Spleen (tissue), 13 donors: ENCODE measurements around the gene PRICKLE3. TPM values are rescaled to one million over a fixed set of nuclear protein-coding genes. Genes with fewer than 3 reads are reported as not detected.

Experiments
- DNase-seq: peaks from one replicate; pipeline ENCODE4 v3.0.0-alpha.2; 2020
- H3K27ac ChIP-seq, 8 donors: fragments of 200-600 bp; sonication (generic) in 7 of 8; 1 replicate in 4 of 8; 2 replicates in 4 of 8; pipeline versions ENCODE4 v1.5.0 to v1.8.0; 2016 to 2021; ENCODE audit warnings: inconsistent platforms in 4 of 8, mild to moderate bottlenecking in 4 of 8, moderate library complexity in 1 of 8
- H3K27me3 ChIP-seq, 7 donors: fragments of 200-600 bp; sonication (generic) in 6 of 7; replicated peaks in 1 of 7; 1 replicate in 4 of 7; 2 replicates in 3 of 7; pipeline versions ENCODE4 v1.5.0 to v1.8.0; 2016 to 2021; ENCODE audit warnings: inconsistent platforms in 3 of 7, mild to moderate bottlenecking in 1 of 7
- H3K36me3 ChIP-seq, 6 donors: fragments of 200-600 bp; sonication (generic) in 5 of 6; 1 replicate in 4 of 6; 2 replicates in 2 of 6; pipeline versions ENCODE4 v1.5.0 to v1.8.0; 2016 to 2021; ENCODE audit warnings: inconsistent platforms in 2 of 6
- H3K4me1 ChIP-seq, 6 donors: fragments of 200-600 bp; sonication (generic) in 5 of 6; 1 replicate in 3 of 6; 2 replicates in 3 of 6; pipeline versions ENCODE4 v1.5.0 to v1.8.0; 2016 to 2021; ENCODE audit warnings: inconsistent platforms in 3 of 6
- H3K4me3 ChIP-seq, 8 donors: fragments of 200-600 bp; sonication (generic) in 7 of 8; 1 replicate in 4 of 8; 2 replicates in 4 of 8; pipeline versions ENCODE4 v1.5.0 to v1.8.0; 2016 to 2021; ENCODE audit warnings: inconsistent platforms in 4 of 8, mild to moderate bottlenecking in 4 of 8, moderate library complexity in 2 of 8
- H3K9me3 ChIP-seq, 8 donors: fragments of 200-600 bp; sonication (generic) in 7 of 8; 1 replicate in 4 of 8; 2 replicates in 4 of 8; pipeline versions ENCODE4 v1.5.0 to v1.8.0; 2016 to 2021; ENCODE audit warnings: inconsistent platforms in 4 of 8
- POLR2A ChIP-seq, 3 donors: fragments of 450-650 bp; IDR thresholded peaks; one replicate each; pipeline ENCODE4 v1.5.1; 2017; ENCODE audit warnings: antibody characterized with exemption in 3 of 3, mild to moderate bottlenecking in 1 of 3
- POLR2AphosphoS5 ChIP-seq, 3 donors: sonication (generic); formaldehyde crosslinking; IDR thresholded peaks; one replicate each; pipeline ENCODE4 v1.5.1; 2017; ENCODE audit warnings: antibody characterized with exemption in 3 of 3
- WGBS, 5 donors: extraction: QIAGEN DNeasy Blood & Tissue Kit in 3 of 5; methylation state at CpG; one replicate each; pipeline versions ENCODE4 v1.1.5 to v1.1.7; 2013 to 2018; 5-methylcytosine and 5-hydroxymethylcytosine counted together
- intact Hi-C: fragments of 100-400 bp; cut with DNase I; formaldehyde crosslinking; loops from one replicate; pipeline ENCODE4 v1.15.0; 2023; ENCODE audit warnings: low total_unique reads
- long read RNA-seq, 2 donors: transcript quantifications; one replicate each; lab custom pipeline, GENCODE V29; 2026
- polyA plus RNA-seq, 3 donors: library from polyadenylated mRNA; stranded (reverse); fragments of 200-250 nt; gene quantifications; one replicate each; pipeline ENCODE4 v1.2.1, GENCODE V29; 2013
- total RNA-seq, 7 donors: library from RNA; depleted of rRNA in 3 of 7; stranded (reverse); fragments of >200 nt in 3 of 7; fragmentation: NEBNext Ultra II Directional in 4 of 7; extraction: Animal tissue kit (Norgen Biotek cat#: 25700) in 4 of 7; gene quantifications; one replicate each; pipeline versions ENCODE4 v1.1.0 to v1.2.1, GENCODE V29; 2016 to 2021
- TF ChIP-seq, protein P1 (sequence below), 11 experiments: fragments of 200-600 bp in 7 of 11; fragments of 450-650 bp in 4 of 11; sonication (generic) in 4 of 11; IDR thresholded peaks in 8 of 11; conservative IDR thresholded peaks in 3 of 11; 1 replicate in 7 of 11; 2 replicates in 4 of 11; pipeline versions ENCODE4 v1.4.0 to v1.8.0; 2016 to 2021; ENCODE audit warnings: antibody characterized with exemption in 11 of 11, inconsistent platforms in 4 of 11, mild to moderate bottlenecking in 1 of 11
- donor health status: healthy with polysubstance abuse.
- donor health status: DM: no; HTN: no; CAD: no; lungs with moderate emphysema.
- donor health status: DM: no; HTN: no; CAD: no.
- donor health status: Bipolar disorder and iron deficiency.
- donor health status: healthy.
- donor health status: DM: no; HTN: no; CAD: no.
- donor health status: DM: yes; HTN: yes; CAD: no.

PRICKLE3 gene, protein sequence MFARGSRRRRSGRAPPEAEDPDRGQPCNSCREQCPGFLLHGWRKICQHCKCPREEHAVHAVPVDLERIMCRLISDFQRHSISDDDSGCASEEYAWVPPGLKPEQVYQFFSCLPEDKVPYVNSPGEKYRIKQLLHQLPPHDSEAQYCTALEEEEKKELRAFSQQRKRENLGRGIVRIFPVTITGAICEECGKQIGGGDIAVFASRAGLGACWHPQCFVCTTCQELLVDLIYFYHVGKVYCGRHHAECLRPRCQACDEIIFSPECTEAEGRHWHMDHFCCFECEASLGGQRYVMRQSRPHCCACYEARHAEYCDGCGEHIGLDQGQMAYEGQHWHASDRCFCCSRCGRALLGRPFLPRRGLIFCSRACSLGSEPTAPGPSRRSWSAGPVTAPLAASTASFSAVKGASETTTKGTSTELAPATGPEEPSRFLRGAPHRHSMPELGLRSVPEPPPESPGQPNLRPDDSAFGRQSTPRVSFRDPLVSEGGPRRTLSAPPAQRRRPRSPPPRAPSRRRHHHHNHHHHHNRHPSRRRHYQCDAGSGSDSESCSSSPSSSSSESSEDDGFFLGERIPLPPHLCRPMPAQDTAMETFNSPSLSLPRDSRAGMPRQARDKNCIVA
- 10 to 100 TPM; 11.3 to 29.0 (median 15.2) TPM for total RNA-seq
- polyA plus RNA-seq, result 1 to 10 TPM; 3.2 to 6.2 (median 3.4) TPM
- long read RNA-seq, donor 1, partial matches to known transcripts, result 0 of 1 reads
- long read RNA-seq, donor 1, other reads (novel, unspliced or antisense), result 0 of 1 reads
- long read RNA-seq, donor 2, partial matches to known transcripts, result 0 of 1 reads
- long read RNA-seq, donor 2, other reads (novel, unspliced or antisense), result 0 of 1 reads

- Histone ChIP-seq H3K9me3 (no peaks in the 10 kb centered on the region), H3K4me1 (peaks cover 0 to 47% (median 15%) of the 10 kb centered on the region in 6 donors), H3K36me3 (peaks cover 0 to 23% (median 3%) of the 10 kb centered on the region in 6 donors), H3K27me3 (no peaks in the 10 kb centered on the region), H3K4me3 (peak within 1 kb of the TSS; percentile 23 to 76 (median 49)), H3K27ac (peak within 1 kb of the TSS; percentile 57 to 90 (median 80))
- WGBS, 5 donors, result 15 to 70% (median 40%) methylated on average over 12 to 62 of the region's 62 CpGs
- peak; percentile 96 for DNase-seq
- intact Hi-C loops, result no loop called here
- TF ChIP-seq, protein P1, sequence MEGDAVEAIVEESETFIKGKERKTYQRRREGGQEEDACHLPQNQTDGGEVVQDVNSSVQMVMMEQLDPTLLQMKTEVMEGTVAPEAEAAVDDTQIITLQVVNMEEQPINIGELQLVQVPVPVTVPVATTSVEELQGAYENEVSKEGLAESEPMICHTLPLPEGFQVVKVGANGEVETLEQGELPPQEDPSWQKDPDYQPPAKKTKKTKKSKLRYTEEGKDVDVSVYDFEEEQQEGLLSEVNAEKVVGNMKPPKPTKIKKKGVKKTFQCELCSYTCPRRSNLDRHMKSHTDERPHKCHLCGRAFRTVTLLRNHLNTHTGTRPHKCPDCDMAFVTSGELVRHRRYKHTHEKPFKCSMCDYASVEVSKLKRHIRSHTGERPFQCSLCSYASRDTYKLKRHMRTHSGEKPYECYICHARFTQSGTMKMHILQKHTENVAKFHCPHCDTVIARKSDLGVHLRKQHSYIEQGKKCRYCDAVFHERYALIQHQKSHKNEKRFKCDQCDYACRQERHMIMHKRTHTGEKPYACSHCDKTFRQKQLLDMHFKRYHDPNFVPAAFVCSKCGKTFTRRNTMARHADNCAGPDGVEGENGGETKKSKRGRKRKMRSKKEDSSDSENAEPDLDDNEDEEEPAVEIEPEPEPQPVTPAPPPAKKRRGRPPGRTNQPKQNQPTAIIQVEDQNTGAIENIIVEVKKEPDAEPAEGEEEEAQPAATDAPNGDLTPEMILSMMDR (IDR thresholded peaks at IDR 0.05 in 8 of 11, conservative IDR thresholded peaks at IDR 0.05 in 3 of 11), result peak in 10 of 11 experiments; percentile 21 to 63 (median 47)
- TF ChIP-seq POLR2A (IDR thresholded peaks at IDR 0.05) (peak in 1 of 3 donors; percentile 37), POLR2AphosphoS5 (IDR thresholded peaks at IDR 0.05) (peak; percentile 86 to 90 (median 86))
Measured at GRCh38 chrX:49186125-49187027, at the start of gene PRICKLE3. Gene PRICKLE3, minus strand, starts transcription at chrX:49186373. Its CDS starts 76 bp downstream, at chrX:49186297.

DNA sequence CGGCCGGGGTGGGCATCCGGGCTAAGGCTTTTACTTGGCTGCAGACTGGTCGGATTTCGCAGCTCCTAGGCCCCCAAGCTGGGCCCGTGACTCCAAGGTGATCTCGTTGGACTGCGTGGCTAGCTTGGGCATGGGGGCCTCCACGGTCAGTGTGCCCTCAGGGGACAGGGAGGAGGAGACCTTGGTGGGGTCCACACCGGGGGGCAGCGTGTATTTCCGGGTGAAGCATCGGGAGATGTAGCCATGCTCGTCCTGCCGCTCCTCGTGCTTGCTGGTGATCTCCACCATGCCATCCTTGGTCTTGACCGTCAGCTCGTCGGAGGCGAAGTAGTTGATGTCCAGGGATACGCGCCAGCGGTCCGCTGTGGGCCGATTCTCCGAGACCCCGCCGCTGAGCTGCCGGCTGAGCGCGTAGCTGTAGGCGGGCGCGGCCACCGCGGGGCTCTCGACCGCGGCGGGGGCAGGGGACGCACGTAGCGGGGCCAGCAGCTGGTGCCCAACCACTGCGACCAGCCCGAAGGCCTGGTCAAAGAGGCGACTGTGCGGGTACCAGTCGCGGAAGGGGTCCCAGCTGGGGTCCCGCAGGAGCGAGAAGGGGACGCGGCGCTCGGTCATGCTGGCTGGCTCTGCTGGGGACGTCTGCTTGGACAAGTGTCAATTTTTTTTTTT is 47.8 kb upstream of the PRICKLE3 start:
- no peaks in the 10 kb centered on the region for H3K27me3 ChIP-seq
- TF ChIP-seq POLR2A (IDR thresholded peaks at IDR 0.05), result no peak
- TF ChIP-seq, protein P1 (IDR thresholded peaks at IDR 0.05 in 8 of 11, conservative IDR thresholded peaks at IDR 0.05 in 3 of 11), result no peak
- TF ChIP-seq POLR2AphosphoS5 (IDR thresholded peaks at IDR 0.05), result no peak
- H3K36me3 ChIP-seq, result peaks cover 0 to 6% (median 0%) of the 10 kb centered on the region in 6 donors
- peaks cover 0 to 53% (median 13%) of the 10 kb centered on the region in 6 donors for H3K4me1 ChIP-seq
- H3K27ac ChIP-seq, result no peak overlapping the region
- H3K4me3 ChIP-seq, result no peak overlapping the region
- 65 to 83% (median 67%) methylated on average over 6 to 56 of the region's 56 CpGs for WGBS, 5 donors
- no peak for DNase-seq
- intact Hi-C loops, result no loop called here
- no peaks in the 10 kb centered on the region for H3K9me3 ChIP-seq

GRCh38 chrX:49233176-49233575 is 47.0 kb upstream of the PRICKLE3 start, which contains the start of gene CACNA1F:
Gene CACNA1F, minus strand, starts transcription at chrX:49233340. Its CDS starts 31 bp downstream, at chrX:49233309.
- DNase-seq, result no peak
- WGBS, 5 donors, result 80 to 93% (median 88%) methylated on average over 6 to 9 of the region's 9 CpGs

More at GRCh38 chrX:49233176-49233575, 47.0 kb upstream of the PRICKLE3 start, which contains the start of gene CACNA1F:
- Histone ChIP-seq H3K27ac (no peak within 1 kb of the TSS), H3K4me3 (no peak within 1 kb of the TSS), H3K36me3 (no peaks in the 10 kb centered on the region), H3K27me3 (no peaks in the 10 kb centered on the region), H3K9me3 (no peaks in the 10 kb centered on the region), H3K4me1 (peaks cover 0 to 45% (median 13%) of the 10 kb centered on the region in 6 donors)
- intact Hi-C loops, result no loop called here
- TF ChIP-seq POLR2AphosphoS5 (IDR thresholded peaks at IDR 0.05), result no peak
- TF ChIP-seq POLR2A (IDR thresholded peaks at IDR 0.05), result no peak
- TF ChIP-seq, protein P1 (IDR thresholded peaks at IDR 0.05 in 8 of 11, conservative IDR thresholded peaks at IDR 0.05 in 3 of 11), result no peak
